ENCODE measurements around the gene KBTBD12. TPM values are rescaled to one million over a fixed set of nuclear protein-coding genes. Genes with fewer than 3 reads are reported as not detected.
"Not testable (repeated sequence)": the region's sequence is repeated elsewhere in the genome, so short reads cannot be mapped to it uniquely, and the experiment has no call there.

KBTBD12 gene
- total RNA-seq, 1 donor from 2014 or later, result under 0.01 TPM

- no peaks in the 10 kb centered on the region for H3K36me3 ChIP-seq (ENCODE audit: control insufficient read depth, insufficient read depth, low read length)
- H3K4me3 ChIP-seq (ENCODE audit: low read depth, low read length), result no peak overlapping the region
- H3K27me3 ChIP-seq (ENCODE audit: control insufficient read depth, insufficient read depth, low read length), result peaks cover 3% of the 10 kb centered on the region
- DNase-seq (ENCODE audit: low read depth), result no peak
- TF ChIP-seq CTCF (IDR thresholded peaks at IDR 0.05; ENCODE audit: insufficient read depth, low read length, severe bottlenecking), result no peak
- FAIRE-seq, result no peak
Measured at GRCh38 chr3:127908202-127908601, 6.8 kb upstream of the KBTBD12 start.

- TF ChIP-seq CTCF (IDR thresholded peaks at IDR 0.05; ENCODE audit: insufficient read depth, low read length, severe bottlenecking), result no peak
- DNase-seq (ENCODE audit: low read depth) (no peak), FAIRE-seq (no peak)
- H3K36me3 ChIP-seq (ENCODE audit: control insufficient read depth, insufficient read depth, low read length), result no peaks in the 10 kb centered on the region
- peaks cover 3% of the 10 kb centered on the region for H3K27me3 ChIP-seq (ENCODE audit: control insufficient read depth, insufficient read depth, low read length)
- no peak overlapping the region for H3K4me3 ChIP-seq (ENCODE audit: low read depth, low read length)
Measured at GRCh38 chr3:127908951-127909350, 6.1 kb upstream of the KBTBD12 start.

- no peak for DNase-seq (ENCODE audit: low read depth)
- TF ChIP-seq CTCF (IDR thresholded peaks at IDR 0.05; ENCODE audit: insufficient read depth, low read length, severe bottlenecking), result no peak
- no peak overlapping the region for H3K4me3 ChIP-seq (ENCODE audit: low read depth, low read length)
- H3K36me3 ChIP-seq (ENCODE audit: control insufficient read depth, insufficient read depth, low read length), result no peaks in the 10 kb centered on the region
- no peak for FAIRE-seq
- peaks cover 6% of the 10 kb centered on the region for H3K27me3 ChIP-seq (ENCODE audit: control insufficient read depth, insufficient read depth, low read length)
Measured at GRCh38 chr3:127909646-127910045, 5.4 kb upstream of the KBTBD12 start.

GRCh38 chr3:127911421-127911931 lies 3.6 kb upstream of the KBTBD12 start:
- DNase-seq (ENCODE audit: low read depth) (no peak), FAIRE-seq (no peak)
- peaks cover 8% of the 10 kb centered on the region for H3K27me3 ChIP-seq (ENCODE audit: control insufficient read depth, insufficient read depth, low read length)
- H3K36me3 ChIP-seq (ENCODE audit: control insufficient read depth, insufficient read depth, low read length), result no peaks in the 10 kb centered on the region
- no peak overlapping the region for H3K4me3 ChIP-seq (ENCODE audit: low read depth, low read length)
- TF ChIP-seq CTCF (IDR thresholded peaks at IDR 0.05; ENCODE audit: insufficient read depth, low read length, severe bottlenecking), result no peak

- H3K27me3 ChIP-seq (ENCODE audit: control insufficient read depth, insufficient read depth, low read length); DNase-seq (ENCODE audit: low read depth); FAIRE-seq; H3K4me3 ChIP-seq (ENCODE audit: low read depth, low read length); H3K36me3 ChIP-seq (ENCODE audit: control insufficient read depth, insufficient read depth, low read length): not testable (repeated sequence)
Measured at GRCh38 chr3:127913841-127914240, 1.2 kb upstream of the KBTBD12 start.

- DNase-seq (ENCODE audit: low read depth), result no peak
- FAIRE-seq, result no peak
- no peak for TF ChIP-seq CTCF (IDR thresholded peaks at IDR 0.05; ENCODE audit: insufficient read depth, low read length, severe bottlenecking)
- H3K4me3 ChIP-seq (ENCODE audit: low read depth, low read length), result no peak overlapping the region
- no peaks in the 10 kb centered on the region for H3K36me3 ChIP-seq (ENCODE audit: control insufficient read depth, insufficient read depth, low read length)
- peaks cover 10% of the 10 kb centered on the region for H3K27me3 ChIP-seq (ENCODE audit: control insufficient read depth, insufficient read depth, low read length)
Measured at GRCh38 chr3:127914584-127914983, 448 bp upstream of the KBTBD12 start.

Measured in bronchial epithelial cell (primary cell).